ENCODE results near the gene TSPAN2.

The TSPAN2 gene

GRCh38 chr1:115089420-115090185 is at the start of gene TSPAN2:
Gene TSPAN2 (minus strand): TSS chr1:115089503. CDS start chr1:115089432, 71 bp downstream.
- DNase-seq: no peak

GRCh38 chr1:115138973-115139372 is 49.7 kb upstream of the TSPAN2 start:
- DNase-seq: peak; percentile 77

GRCh38 chr1:115138271-115138670 is 49.0 kb upstream of the TSPAN2 start:
- no peak for DNase-seq

GRCh38 chr1:115137191-115137590 is 47.9 kb upstream of the TSPAN2 start:
- no peak for DNase-seq

- DNase-seq: no peak
Measured at GRCh38 chr1:115136706-115137105, 47.4 kb upstream of the TSPAN2 start.

- DNase-seq: no peak
Measured at GRCh38 chr1:115136106-115136505, 46.8 kb upstream of the TSPAN2 start.

GRCh38 chr1:115135681-115136080 is 46.4 kb upstream of the TSPAN2 start:
- no peak for DNase-seq

GRCh38 chr1:115134850-115135480 is 45.7 kb upstream of the TSPAN2 start:
- DNase-seq: no peak

- no peak for DNase-seq
Measured at GRCh38 chr1:115134231-115134630, 44.9 kb upstream of the TSPAN2 start.

- no peak for DNase-seq
Measured at GRCh38 chr1:115133440-115133839, 44.1 kb upstream of the TSPAN2 start.

GRCh38 chr1:115130786-115131185 is 41.5 kb upstream of the TSPAN2 start:
- no peak for DNase-seq

- no peak for DNase-seq
Measured at GRCh38 chr1:115129071-115129640, 39.9 kb upstream of the TSPAN2 start.

GRCh38 chr1:115127539-115127938 is 38.2 kb upstream of the TSPAN2 start:
- no peak for DNase-seq

- DNase-seq: no peak
Measured at GRCh38 chr1:115126516-115126915, 37.2 kb upstream of the TSPAN2 start.

GRCh38 chr1:115123116-115123515 is 33.8 kb upstream of the TSPAN2 start:
- no peak for DNase-seq

- DNase-seq: no peak
Measured at GRCh38 chr1:115121793-115122192, 32.5 kb upstream of the TSPAN2 start.

GRCh38 chr1:115120296-115120695 is 31.0 kb upstream of the TSPAN2 start:
- no peak for DNase-seq

GRCh38 chr1:115118611-115119010 is 29.3 kb upstream of the TSPAN2 start:
- DNase-seq: no peak

- DNase-seq: no peak
Measured at GRCh38 chr1:115118086-115118485, 28.8 kb upstream of the TSPAN2 start.

GRCh38 chr1:115117298-115117697 is 28.0 kb upstream of the TSPAN2 start:
- no peak for DNase-seq

- DNase-seq: no peak
Measured at GRCh38 chr1:115116512-115116911, 27.2 kb upstream of the TSPAN2 start.

- no peak for DNase-seq
Measured at GRCh38 chr1:115115521-115116161, 26.3 kb upstream of the TSPAN2 start.

GRCh38 chr1:115114308-115114707 is 25.0 kb upstream of the TSPAN2 start:
- DNase-seq: peak; percentile 58

- DNase-seq: no peak
Measured at GRCh38 chr1:115113766-115114165, 24.5 kb upstream of the TSPAN2 start.
